WTC11 (cell line): Measurements from ENCODE around the gene SPEN. TPM values are rescaled to one million over a fixed set of nuclear protein-coding genes. Genes with fewer than 3 reads are reported as not detected.

Experiments used
- ATAC-seq: fragments of 200-7000 bp; cut with Tn5 transposase; 2 replicates; pipeline ENCODE4 v1.10.0; 2021; ENCODE audit warnings: mild to moderate bottlenecking, moderate library complexity
- CTCF ChIA-PET: fragments of 300-600 bp; sonication (Branson Sonifier 250); formaldehyde crosslinking; loops from one replicate; lab custom pipeline; 2021; ENCODE audit warnings: antibody characterized with exemption; lab: Charles Lee
- POLR2A ChIA-PET: fragments of 350-600 bp; sonication (Branson Sonifier 250); formaldehyde crosslinking; loops from one replicate; lab custom pipeline; 2021; ENCODE audit warnings: antibody characterized with exemption; lab: Charles Lee
- DNase-seq: peaks from one replicate; pipeline ENCODE4 v3.0.0; 2021; ENCODE audit warnings: low spot score
- H3K27ac Mint-ChIP-seq: 2 replicates; pipeline ENCODE4 v1.8.0; 2021; ENCODE audit warnings: mixed read lengths
- H3K27me3 Mint-ChIP-seq: 2 replicates; pipeline ENCODE4 v1.8.0; 2021; ENCODE audit warnings: low read depth, mild to moderate bottlenecking, moderate library complexity, mixed read lengths
- H3K36me3 Mint-ChIP-seq: 2 replicates; pipeline ENCODE4 v1.8.0; 2021; ENCODE audit warnings: mixed read lengths
- H3K4me1 Mint-ChIP-seq: 2 replicates; pipeline ENCODE4 v1.8.0; 2022; ENCODE audit warnings: mixed read lengths
- H3K4me3 Mint-ChIP-seq: 2 replicates; pipeline ENCODE4 v1.8.0; 2021; ENCODE audit warnings: mild to moderate bottlenecking, moderate library complexity, mixed read lengths
- H3K9me3 Mint-ChIP-seq: 2 replicates; pipeline ENCODE4 v1.8.0; 2021; ENCODE audit warnings: mixed read lengths
- CREB1 ChIP-seq: sonication (generic); formaldehyde crosslinking; IDR thresholded peaks from 2 replicates; pipeline ENCODE4 v1.8.0; 2023; ENCODE audit warnings: mild to moderate bottlenecking, missing genetic modification reagents
- IRF2 ChIP-seq: sonication (generic); formaldehyde crosslinking; IDR thresholded peaks from 2 replicates; pipeline ENCODE4 v1.8.0; 2022; ENCODE audit warnings: low read depth, missing genetic modification reagents, borderline replicate concordance
- KAT7 ChIP-seq: sonication (generic); formaldehyde crosslinking; IDR thresholded peaks from 2 replicates; pipeline ENCODE4 v1.8.1; 2023; ENCODE audit warnings: missing genetic modification reagents, mild to moderate bottlenecking, borderline replicate concordance
- NR3C1 ChIP-seq: sonication (generic); formaldehyde crosslinking; conservative IDR thresholded peaks from 2 replicates; pipeline ENCODE4 v1.8.1; 2023; ENCODE audit warnings: low read depth, mild to moderate bottlenecking, missing genetic modification reagents
- OVOL2 ChIP-seq: fragments of 250-450 bp; sonication (Bioruptor Pico); IDR thresholded peaks from 2 replicates; pipeline ENCODE4 v1.9.0; 2021; ENCODE audit warnings: mild to moderate bottlenecking, borderline replicate concordance
- SMAD4 ChIP-seq: sonication (generic); formaldehyde crosslinking; IDR thresholded peaks from 2 replicates; pipeline ENCODE4 v1.8.0; 2022; ENCODE audit warnings: mild to moderate bottlenecking, missing genetic modification reagents
- TEAD4 ChIP-seq: sonication (generic); formaldehyde crosslinking; IDR thresholded peaks from 2 replicates; pipeline ENCODE4 v1.8.0; 2022; ENCODE audit warnings: mild to moderate bottlenecking, missing genetic modification reagents
- ZNF121 ChIP-seq: sonication (generic); formaldehyde crosslinking; IDR thresholded peaks from 2 replicates; pipeline ENCODE4 v1.8.0; 2023; ENCODE audit warnings: missing genetic modification reagents
- ZNF317 ChIP-seq: sonication (generic); formaldehyde crosslinking; IDR thresholded peaks from 2 replicates; pipeline ENCODE4 v1.8.1; 2023; ENCODE audit warnings: low read depth, mild to moderate bottlenecking, moderate library complexity, missing genetic modification reagents, borderline replicate concordance
- ZNF416 ChIP-seq: fragments of 250-450 bp; sonication (Bioruptor Pico); IDR thresholded peaks from 2 replicates; pipeline ENCODE4 v1.9.0; 2021; ENCODE audit warnings: mild to moderate bottlenecking, inconsistent platforms
- ZNF671 ChIP-seq: fragments of 250-450 bp; sonication (Bioruptor Pico); IDR thresholded peaks from 2 replicates; pipeline ENCODE4 v1.8.0; 2021; ENCODE audit warnings: mild to moderate bottlenecking
- total RNA-seq: library from RNA; stranded (reverse); gene quantifications from 3 replicates; pipeline ENCODE4 v1.2.3, GENCODE V29; 2021
- TF ChIP-seq, protein P1 (sequence below): sonication (generic); formaldehyde crosslinking; IDR thresholded peaks from 2 replicates; pipeline ENCODE4 v1.8.1; 2023; ENCODE audit warnings: mild to moderate bottlenecking, missing genetic modification reagents
- TF ChIP-seq, protein P2 (sequence below): sonication (generic); formaldehyde crosslinking; IDR thresholded peaks from 2 replicates; pipeline ENCODE4 v1.8.1; 2022; ENCODE audit warnings: missing genetic modification reagents, borderline replicate concordance
- TF ChIP-seq, protein P3 (sequence below): sonication (generic); formaldehyde crosslinking; IDR thresholded peaks from 2 replicates; pipeline ENCODE4 v1.8.0; 2023; ENCODE audit warnings: mild to moderate bottlenecking, missing genetic modification reagents
- TF ChIP-seq, protein P4 (sequence below): sonication (generic); formaldehyde crosslinking; IDR thresholded peaks from 2 replicates; pipeline ENCODE4 v1.8.0; 2022; ENCODE audit warnings: mild to moderate bottlenecking, missing genetic modification reagents
- TF ChIP-seq, protein P5 (sequence below): fragments of 200-600 bp; IDR thresholded peaks from 2 replicates; pipeline ENCODE4 v1.8.0; 2022; ENCODE audit warnings: antibody characterized with exemption
- TF ChIP-seq, protein P6 (sequence below): sonication (generic); formaldehyde crosslinking; IDR thresholded peaks from 2 replicates; pipeline ENCODE4 v1.8.0; 2023; ENCODE audit warnings: missing genetic modification reagents, mild to moderate bottlenecking, borderline replicate concordance

SPEN gene
- total RNA-seq, 1 experiment from 2014 or later, result 48.8 TPM

DNA sequence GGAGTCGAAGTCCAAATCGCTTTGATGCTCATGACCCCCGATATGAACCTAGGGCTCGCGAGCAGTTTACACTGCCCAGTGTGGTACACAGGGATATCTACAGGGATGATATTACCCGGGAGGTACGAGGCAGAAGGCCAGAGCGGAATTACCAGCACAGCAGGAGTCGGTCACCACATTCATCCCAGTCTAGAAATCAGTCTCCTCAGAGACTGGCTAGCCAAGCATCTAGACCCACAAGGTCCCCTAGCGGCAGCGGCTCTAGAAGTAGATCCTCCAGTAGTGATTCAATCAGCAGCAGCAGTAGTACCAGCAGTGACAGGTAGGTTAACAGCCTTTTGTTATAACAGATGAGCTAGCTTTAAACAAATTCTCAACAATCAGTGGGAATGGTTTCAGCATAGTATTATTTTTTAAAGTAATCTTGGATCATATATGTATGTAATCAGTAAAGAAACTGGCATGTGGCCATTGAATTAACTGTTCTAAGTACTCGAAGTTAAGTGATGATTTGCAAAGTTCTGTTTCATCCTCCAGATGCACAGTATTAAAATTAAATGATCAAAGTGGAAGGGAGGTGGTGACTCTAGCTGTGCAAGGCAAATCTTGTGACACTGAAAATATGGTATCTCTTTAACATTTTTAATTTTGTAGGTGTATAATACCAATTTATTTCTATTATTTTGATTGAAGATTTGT, 29.0 kb downstream of the SPEN start:
- TF ChIP-seq ZNF671 (CRISPR knock-in tag) (no peak), IRF2 (CRISPR knock-in tag) (no peak), KAT7 (no peak), ZNF416 (CRISPR knock-in tag) (no peak), NR3C1 (no peak), TEAD4 (CRISPR knock-in tag) (no peak), ZNF121 (CRISPR knock-in tag) (peak; percentile 60; the same call in 1 of the 2 replicates), SMAD4 (no peak), OVOL2 (CRISPR knock-in tag) (no peak), ZNF317 (CRISPR knock-in tag) (no peak), CREB1 (no peak)
- TF ChIP-seq, protein P1, sequence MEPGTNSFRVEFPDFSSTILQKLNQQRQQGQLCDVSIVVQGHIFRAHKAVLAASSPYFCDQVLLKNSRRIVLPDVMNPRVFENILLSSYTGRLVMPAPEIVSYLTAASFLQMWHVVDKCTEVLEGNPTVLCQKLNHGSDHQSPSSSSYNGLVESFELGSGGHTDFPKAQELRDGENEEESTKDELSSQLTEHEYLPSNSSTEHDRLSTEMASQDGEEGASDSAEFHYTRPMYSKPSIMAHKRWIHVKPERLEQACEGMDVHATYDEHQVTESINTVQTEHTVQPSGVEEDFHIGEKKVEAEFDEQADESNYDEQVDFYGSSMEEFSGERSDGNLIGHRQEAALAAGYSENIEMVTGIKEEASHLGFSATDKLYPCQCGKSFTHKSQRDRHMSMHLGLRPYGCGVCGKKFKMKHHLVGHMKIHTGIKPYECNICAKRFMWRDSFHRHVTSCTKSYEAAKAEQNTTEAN (CRISPR knock-in tag), result no peak
- TF ChIP-seq, protein P2, sequence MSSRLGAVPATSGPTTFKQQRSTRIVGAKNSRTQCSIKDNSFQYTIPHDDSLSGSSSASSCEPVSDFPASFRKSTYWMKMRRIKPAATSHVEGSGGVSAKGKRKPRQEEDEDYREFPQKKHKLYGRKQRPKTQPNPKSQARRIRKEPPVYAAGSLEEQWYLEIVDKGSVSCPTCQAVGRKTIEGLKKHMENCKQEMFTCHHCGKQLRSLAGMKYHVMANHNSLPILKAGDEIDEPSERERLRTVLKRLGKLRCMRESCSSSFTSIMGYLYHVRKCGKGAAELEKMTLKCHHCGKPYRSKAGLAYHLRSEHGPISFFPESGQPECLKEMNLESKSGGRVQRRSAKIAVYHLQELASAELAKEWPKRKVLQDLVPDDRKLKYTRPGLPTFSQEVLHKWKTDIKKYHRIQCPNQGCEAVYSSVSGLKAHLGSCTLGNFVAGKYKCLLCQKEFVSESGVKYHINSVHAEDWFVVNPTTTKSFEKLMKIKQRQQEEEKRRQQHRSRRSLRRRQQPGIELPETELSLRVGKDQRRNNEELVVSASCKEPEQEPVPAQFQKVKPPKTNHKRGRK (CRISPR knock-in tag), result no peak
- TF ChIP-seq, protein P3, sequence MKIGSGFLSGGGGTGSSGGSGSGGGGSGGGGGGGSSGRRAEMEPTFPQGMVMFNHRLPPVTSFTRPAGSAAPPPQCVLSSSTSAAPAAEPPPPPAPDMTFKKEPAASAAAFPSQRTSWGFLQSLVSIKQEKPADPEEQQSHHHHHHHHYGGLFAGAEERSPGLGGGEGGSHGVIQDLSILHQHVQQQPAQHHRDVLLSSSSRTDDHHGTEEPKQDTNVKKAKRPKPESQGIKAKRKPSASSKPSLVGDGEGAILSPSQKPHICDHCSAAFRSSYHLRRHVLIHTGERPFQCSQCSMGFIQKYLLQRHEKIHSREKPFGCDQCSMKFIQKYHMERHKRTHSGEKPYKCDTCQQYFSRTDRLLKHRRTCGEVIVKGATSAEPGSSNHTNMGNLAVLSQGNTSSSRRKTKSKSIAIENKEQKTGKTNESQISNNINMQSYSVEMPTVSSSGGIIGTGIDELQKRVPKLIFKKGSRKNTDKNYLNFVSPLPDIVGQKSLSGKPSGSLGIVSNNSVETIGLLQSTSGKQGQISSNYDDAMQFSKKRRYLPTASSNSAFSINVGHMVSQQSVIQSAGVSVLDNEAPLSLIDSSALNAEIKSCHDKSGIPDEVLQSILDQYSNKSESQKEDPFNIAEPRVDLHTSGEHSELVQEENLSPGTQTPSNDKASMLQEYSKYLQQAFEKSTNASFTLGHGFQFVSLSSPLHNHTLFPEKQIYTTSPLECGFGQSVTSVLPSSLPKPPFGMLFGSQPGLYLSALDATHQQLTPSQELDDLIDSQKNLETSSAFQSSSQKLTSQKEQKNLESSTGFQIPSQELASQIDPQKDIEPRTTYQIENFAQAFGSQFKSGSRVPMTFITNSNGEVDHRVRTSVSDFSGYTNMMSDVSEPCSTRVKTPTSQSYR (CRISPR knock-in tag), result no peak
- TF ChIP-seq, protein P4, sequence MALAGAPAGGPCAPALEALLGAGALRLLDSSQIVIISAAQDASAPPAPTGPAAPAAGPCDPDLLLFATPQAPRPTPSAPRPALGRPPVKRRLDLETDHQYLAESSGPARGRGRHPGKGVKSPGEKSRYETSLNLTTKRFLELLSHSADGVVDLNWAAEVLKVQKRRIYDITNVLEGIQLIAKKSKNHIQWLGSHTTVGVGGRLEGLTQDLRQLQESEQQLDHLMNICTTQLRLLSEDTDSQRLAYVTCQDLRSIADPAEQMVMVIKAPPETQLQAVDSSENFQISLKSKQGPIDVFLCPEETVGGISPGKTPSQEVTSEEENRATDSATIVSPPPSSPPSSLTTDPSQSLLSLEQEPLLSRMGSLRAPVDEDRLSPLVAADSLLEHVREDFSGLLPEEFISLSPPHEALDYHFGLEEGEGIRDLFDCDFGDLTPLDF (CRISPR knock-in tag), result no peak
- TF ChIP-seq, protein P5, sequence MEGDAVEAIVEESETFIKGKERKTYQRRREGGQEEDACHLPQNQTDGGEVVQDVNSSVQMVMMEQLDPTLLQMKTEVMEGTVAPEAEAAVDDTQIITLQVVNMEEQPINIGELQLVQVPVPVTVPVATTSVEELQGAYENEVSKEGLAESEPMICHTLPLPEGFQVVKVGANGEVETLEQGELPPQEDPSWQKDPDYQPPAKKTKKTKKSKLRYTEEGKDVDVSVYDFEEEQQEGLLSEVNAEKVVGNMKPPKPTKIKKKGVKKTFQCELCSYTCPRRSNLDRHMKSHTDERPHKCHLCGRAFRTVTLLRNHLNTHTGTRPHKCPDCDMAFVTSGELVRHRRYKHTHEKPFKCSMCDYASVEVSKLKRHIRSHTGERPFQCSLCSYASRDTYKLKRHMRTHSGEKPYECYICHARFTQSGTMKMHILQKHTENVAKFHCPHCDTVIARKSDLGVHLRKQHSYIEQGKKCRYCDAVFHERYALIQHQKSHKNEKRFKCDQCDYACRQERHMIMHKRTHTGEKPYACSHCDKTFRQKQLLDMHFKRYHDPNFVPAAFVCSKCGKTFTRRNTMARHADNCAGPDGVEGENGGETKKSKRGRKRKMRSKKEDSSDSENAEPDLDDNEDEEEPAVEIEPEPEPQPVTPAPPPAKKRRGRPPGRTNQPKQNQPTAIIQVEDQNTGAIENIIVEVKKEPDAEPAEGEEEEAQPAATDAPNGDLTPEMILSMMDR, result peak; percentile 15; the same call in 1 of the 2 replicates
- TF ChIP-seq, protein P6, sequence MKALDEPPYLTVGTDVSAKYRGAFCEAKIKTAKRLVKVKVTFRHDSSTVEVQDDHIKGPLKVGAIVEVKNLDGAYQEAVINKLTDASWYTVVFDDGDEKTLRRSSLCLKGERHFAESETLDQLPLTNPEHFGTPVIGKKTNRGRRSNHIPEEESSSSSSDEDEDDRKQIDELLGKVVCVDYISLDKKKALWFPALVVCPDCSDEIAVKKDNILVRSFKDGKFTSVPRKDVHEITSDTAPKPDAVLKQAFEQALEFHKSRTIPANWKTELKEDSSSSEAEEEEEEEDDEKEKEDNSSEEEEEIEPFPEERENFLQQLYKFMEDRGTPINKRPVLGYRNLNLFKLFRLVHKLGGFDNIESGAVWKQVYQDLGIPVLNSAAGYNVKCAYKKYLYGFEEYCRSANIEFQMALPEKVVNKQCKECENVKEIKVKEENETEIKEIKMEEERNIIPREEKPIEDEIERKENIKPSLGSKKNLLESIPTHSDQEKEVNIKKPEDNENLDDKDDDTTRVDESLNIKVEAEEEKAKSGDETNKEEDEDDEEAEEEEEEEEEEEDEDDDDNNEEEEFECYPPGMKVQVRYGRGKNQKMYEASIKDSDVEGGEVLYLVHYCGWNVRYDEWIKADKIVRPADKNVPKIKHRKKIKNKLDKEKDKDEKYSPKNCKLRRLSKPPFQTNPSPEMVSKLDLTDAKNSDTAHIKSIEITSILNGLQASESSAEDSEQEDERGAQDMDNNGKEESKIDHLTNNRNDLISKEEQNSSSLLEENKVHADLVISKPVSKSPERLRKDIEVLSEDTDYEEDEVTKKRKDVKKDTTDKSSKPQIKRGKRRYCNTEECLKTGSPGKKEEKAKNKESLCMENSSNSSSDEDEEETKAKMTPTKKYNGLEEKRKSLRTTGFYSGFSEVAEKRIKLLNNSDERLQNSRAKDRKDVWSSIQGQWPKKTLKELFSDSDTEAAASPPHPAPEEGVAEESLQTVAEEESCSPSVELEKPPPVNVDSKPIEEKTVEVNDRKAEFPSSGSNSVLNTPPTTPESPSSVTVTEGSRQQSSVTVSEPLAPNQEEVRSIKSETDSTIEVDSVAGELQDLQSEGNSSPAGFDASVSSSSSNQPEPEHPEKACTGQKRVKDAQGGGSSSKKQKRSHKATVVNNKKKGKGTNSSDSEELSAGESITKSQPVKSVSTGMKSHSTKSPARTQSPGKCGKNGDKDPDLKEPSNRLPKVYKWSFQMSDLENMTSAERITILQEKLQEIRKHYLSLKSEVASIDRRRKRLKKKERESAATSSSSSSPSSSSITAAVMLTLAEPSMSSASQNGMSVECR (CRISPR knock-in tag), result no peak
- DNase-seq (peak; percentile 69), ATAC-seq (peak; percentile 98)
- ChIA-PET CTCF (interaction anchor here (0.6 to 2.0 kb wide), 24 partner anchors 10 to 590 kb away, joined by 3 to 19 read pairs (median 4); partner anchors contain the start of gene SPEN), POLR2A (interaction anchor here (0.8 to 1.3 kb wide), 2 partner anchors 27 to 43 kb away, joined by 3 to 4 read pairs; no protein-coding TSS in a partner anchor)
- H3K27ac Mint-ChIP-seq, result peak overlapping the region; percentile 89
- H3K27me3 Mint-ChIP-seq, result no peaks in the 10 kb centered on the region
- no peaks in the 10 kb centered on the region for H3K9me3 Mint-ChIP-seq
- peaks cover 12% of the 10 kb centered on the region for H3K4me1 Mint-ChIP-seq
- H3K36me3 Mint-ChIP-seq, result peaks cover 15% of the 10 kb centered on the region; the same call in 1 of the 2 replicates
- no peak overlapping the region for H3K4me3 Mint-ChIP-seq
